H1 (cell line): ENCODE data around the gene RSAD2. TPM values are rescaled to one million over a fixed set of nuclear protein-coding genes. Genes with fewer than 3 reads are reported as not detected.
"Not testable (repeated sequence)": the region's sequence is repeated elsewhere in the genome, so short reads cannot be mapped to it uniquely, and the experiment has no call there.

Experiments used
- CTCF ChIA-PET: fragments of 300-600 bp; sonication (Branson Sonifier 250); formaldehyde crosslinking; loops from one replicate; lab custom pipeline; 2021; ENCODE audit not compliant: partially characterized antibody; lab: Charles Lee
- POLR2A ChIA-PET: fragments of 300-600 bp; sonication (Branson Sonifier 250); formaldehyde crosslinking; loops from one replicate; lab custom pipeline; 2021; ENCODE audit warnings: inconsistent platforms; ENCODE audit not compliant: partially characterized antibody; lab: Charles Lee
- DNase-seq, 2 experiments: peaks; one replicate each; pipeline versions ENCODE4 v3.0.0 to v3.0.0-alpha.2; 2010 to 2022; ENCODE audit warnings: low spot score in 2 of 2, low read depth in 1 of 2, mixed read lengths in 1 of 2
- FAIRE-seq: peaks from 2 replicates; lab custom pipeline; 2011; peaks lifted over from hg19 to GRCh38; lab: Jason Lieb, UNC
- H2AFZ ChIP-seq: 2 replicates; pipeline ENCODE4 v1.8.1; 2012; ENCODE audit warnings: low read length, inconsistent platforms
- H2AK5ac ChIP-seq: 2 replicates; pipeline ENCODE4 v1.6.1; 2013; ENCODE audit warnings: low read depth, low read length
- H2BK120ac ChIP-seq: replicated peaks from 2 replicates; pipeline ENCODE3; 2013; ENCODE audit warnings: low read depth, low read length, inconsistent platforms
- H2BK12ac ChIP-seq: 2 replicates; pipeline ENCODE4 v1.6.1; 2013; ENCODE audit warnings: low read depth, low read length
- H2BK15ac ChIP-seq: 2 replicates; pipeline ENCODE4 v1.6.1; 2013; ENCODE audit warnings: low read length
- H2BK20ac ChIP-seq: 2 replicates; pipeline ENCODE4 v1.6.1; 2013; ENCODE audit warnings: low read length
- H2BK5ac ChIP-seq: 2 replicates; pipeline ENCODE4 v1.6.1; 2013; ENCODE audit warnings: low read depth, low read length
- H3K14ac ChIP-seq: 2 replicates; pipeline ENCODE4 v1.6.1; 2013; ENCODE audit warnings: inconsistent platforms; ENCODE audit not compliant: insufficient read length
- H3K18ac ChIP-seq: 2 replicates; pipeline ENCODE4 v1.6.1; 2013; ENCODE audit warnings: low read length; ENCODE audit errors: extremely low read depth
- H3K23ac ChIP-seq: 2 replicates; pipeline ENCODE4 v1.6.1; 2013; ENCODE audit warnings: inconsistent platforms; ENCODE audit not compliant: insufficient read length
- H3K23me2 ChIP-seq: 2 replicates; pipeline ENCODE4 v1.6.1; 2013; ENCODE audit warnings: low read depth, low read length
- H3K27ac ChIP-seq: 2 replicates; pipeline ENCODE4 v1.6.1; 2011; ENCODE audit warnings: low read depth, low read length, inconsistent platforms
- H3K27me3 ChIP-seq, 4 experiments: replicated peaks in 1 of 4; 1 replicate in 1 of 4; 2 replicates in 3 of 4; pipeline versions ENCODE4 v1.6.1 to v1.8.1; 2011 to 2013; ENCODE audit warnings: low read length in 3 of 4, mild to moderate bottlenecking in 3 of 4, inconsistent platforms in 2 of 4, mixed read lengths in 2 of 4, moderate library complexity in 1 of 4; ENCODE audit not compliant: control insufficient read depth in 3 of 4, insufficient read depth in 3 of 4; ENCODE audit errors: extremely low read depth in 1 of 4
- H3K36me3 ChIP-seq, 4 experiments: 2 replicates each; pipeline versions ENCODE4 v1.6.1 to v1.8.1; 2011 to 2013; ENCODE audit warnings: mild to moderate bottlenecking in 4 of 4, low read length in 3 of 4, moderate library complexity in 2 of 4, control low read depth in 1 of 4, inconsistent platforms in 1 of 4; ENCODE audit not compliant: insufficient read depth in 4 of 4, control insufficient read depth in 2 of 4
- H3K4ac ChIP-seq: replicated peaks from 2 replicates; pipeline ENCODE3; 2013; ENCODE audit warnings: low read length, low read depth, mixed read lengths, inconsistent platforms; ENCODE audit not compliant: insufficient read length
- H3K4me1 ChIP-seq, 4 experiments: replicated peaks in 1 of 4; 1 replicate in 1 of 4; 2 replicates in 3 of 4; pipeline versions ENCODE4 v1.6.1 to v1.8.1; 2011 to 2013; ENCODE audit warnings: low read length in 3 of 4, inconsistent platforms in 2 of 4, mixed read lengths in 1 of 4; ENCODE audit not compliant: insufficient read depth in 4 of 4, control insufficient read depth in 3 of 4
- H3K4me2 ChIP-seq, 2 experiments: 2 replicates each; pipeline versions ENCODE4 v1.6.1 to v1.8.1; 2011 to 2013; ENCODE audit warnings: low read depth in 2 of 2, low read length in 2 of 2, control low read depth in 1 of 2, inconsistent platforms in 1 of 2, mild to moderate bottlenecking in 1 of 2; ENCODE audit not compliant: insufficient read depth in 1 of 2
- H3K4me3 ChIP-seq, 4 experiments: fragments of 200-600, 300-600 bp in 1 of 4; sonication (generic), shearing (Covaris generic), sonication (Bioruptor Twin) in 1 of 4; 2 replicates each; pipeline versions ENCODE4 v1.5.1 to v1.8.1; 2011 to 2016; ENCODE audit warnings: low read length in 4 of 4, low read depth in 3 of 4, control low read depth in 2 of 4, inconsistent platforms in 2 of 4, mild to moderate bottlenecking in 2 of 4, mixed read lengths in 1 of 4, moderate library complexity in 1 of 4; ENCODE audit not compliant: insufficient read depth in 2 of 4; ENCODE audit errors: extremely low read depth in 1 of 4
- H3K56ac ChIP-seq: replicated peaks from 2 replicates; pipeline ENCODE3; 2013; ENCODE audit warnings: low read depth, mild to moderate bottlenecking, mixed read lengths, low read length, inconsistent platforms; ENCODE audit not compliant: insufficient read length
- H3K79me1 ChIP-seq: 2 replicates; pipeline ENCODE4 v1.6.1; 2013; ENCODE audit warnings: low read depth, low read length, control low read depth
- H3K79me2 ChIP-seq, 2 experiments: 2 replicates each; pipeline versions ENCODE4 v1.6.1 to v1.8.1; 2012 to 2013; ENCODE audit warnings: low read length in 2 of 2, mild to moderate bottlenecking in 2 of 2, inconsistent platforms in 1 of 2; ENCODE audit not compliant: insufficient read depth in 2 of 2, control insufficient read depth in 1 of 2
- H3K9ac ChIP-seq, 4 experiments: replicated peaks in 1 of 4; 1 replicate in 1 of 4; 2 replicates in 3 of 4; pipeline versions ENCODE4 v1.6.1 to v1.8.1; 2011 to 2013; ENCODE audit warnings: low read depth in 3 of 4, low read length in 3 of 4, control low read depth in 2 of 4, mild to moderate bottlenecking in 2 of 4, moderate library complexity in 2 of 4, inconsistent platforms in 1 of 4; ENCODE audit errors: extremely low read depth in 1 of 4
- H3K9me3 ChIP-seq, 2 experiments: 2 replicates each; pipeline versions ENCODE4 v1.6.1 to v1.8.1; 2012 to 2013; ENCODE audit warnings: mild to moderate bottlenecking in 2 of 2, moderate library complexity in 2 of 2, control low read depth in 1 of 2, inconsistent platforms in 1 of 2, low read depth in 1 of 2, low read length in 1 of 2, mixed read lengths in 1 of 2; ENCODE audit not compliant: insufficient read depth in 2 of 2
- H4K20me1 ChIP-seq, 2 experiments: replicated peaks in 1 of 2; 2 replicates each; pipeline versions ENCODE3 to v1.8.1; 2011 to 2013; ENCODE audit warnings: inconsistent platforms in 2 of 2, low read length in 2 of 2, mild to moderate bottlenecking in 1 of 2; ENCODE audit not compliant: insufficient read depth in 2 of 2, control insufficient read depth in 1 of 2
- H4K5ac ChIP-seq: 2 replicates; pipeline ENCODE4 v1.6.1; 2013; ENCODE audit warnings: low read length, low read depth, mixed read lengths, inconsistent platforms; ENCODE audit not compliant: insufficient read length
- H4K8ac ChIP-seq: 2 replicates; pipeline ENCODE4 v1.8.0; 2013; ENCODE audit warnings: mild to moderate bottlenecking, moderate library complexity, low read length, inconsistent platforms; ENCODE audit not compliant: insufficient read depth; ENCODE audit errors: extremely low read depth
- H4K91ac ChIP-seq: replicated peaks from 2 replicates; pipeline ENCODE3; 2013; ENCODE audit warnings: low read length, mixed read lengths, inconsistent platforms; ENCODE audit not compliant: insufficient read length
- WGBS, 2 experiments: shearing (Covaris generic) in 1 of 2; methylation state at CpG; one replicate each; pipeline versions ENCODE4 v1.1.6 to v1.1.7; 2013 to 2015; ENCODE audit warnings: low lambda C conversion rate in 2 of 2, mixed read lengths in 2 of 2, inconsistent platforms in 1 of 2, low coverage in 1 of 2, missing lambda C conversion rate in 1 of 2; ENCODE audit not compliant: insufficient replicate concordance in 2 of 2, insufficient coverage in 1 of 2, insufficient read length in 1 of 2; ENCODE audit errors: extremely low coverage in 1 of 2, missing lambda C conversion rate in 1 of 2; 5-methylcytosine and 5-hydroxymethylcytosine counted together
- polyA plus RNA-seq, 7 experiments: library from polyadenylated mRNA; depleted of rRNA in 3 of 7; stranded (reverse) in 5 of 7; unstranded in 2 of 7; fragments of >200 nt in 5 of 7; fragments of 200-250 nt in 2 of 7; gene quantifications; 1 replicate in 5 of 7; 2 replicates in 1 of 7; 4 replicates in 1 of 7; pipeline versions ENCODE4 v1.2.1 to v1.2.3, GENCODE V29; 2011 to 2013; ENCODE audit warnings: missing spikeins in 2 of 7, mixed read lengths in 2 of 7
- total RNA-seq: library from RNA; stranded (reverse); fragmentation: NEBNext Ultra II Directional; extraction: Animal tissue kit (Norgen Biotek cat#: 25700); gene quantifications from 2 replicates; pipeline ENCODE4 v1.2.1, GENCODE V29; 2021

Gene RSAD2
- total and polyA plus RNA-seq, 2 of the 8 experiments (the other 6 are each of a cell fraction or from before 2014, with no cell fraction given) = not detected

DNA sequence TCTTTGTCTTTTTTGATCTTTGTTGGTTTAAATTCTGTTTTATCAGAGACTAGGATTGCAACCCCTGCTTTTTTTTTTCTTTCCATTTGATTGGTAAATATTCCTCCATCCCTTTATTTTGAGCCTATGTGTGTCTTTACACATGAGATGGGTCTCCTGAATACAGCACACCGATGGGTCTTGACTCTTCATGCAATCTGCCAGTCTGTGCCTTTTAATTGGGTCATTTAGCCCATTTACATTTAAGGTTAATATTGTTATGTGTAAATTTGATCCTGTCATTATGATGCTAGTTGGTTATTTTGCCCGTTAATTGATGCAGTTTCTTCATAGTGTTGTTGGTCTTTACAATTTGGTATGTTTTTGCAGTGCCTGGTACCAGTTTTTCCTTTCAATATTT, 25.0 kb downstream of the RSAD2 start:
- POLR2A ChIA-PET, H3K9ac ChIP-seq, H3K79me1 ChIP-seq, H2BK120ac ChIP-seq, H3K36me3 ChIP-seq, H3K79me2 ChIP-seq, H3K27me3 ChIP-seq, DNase-seq, H3K27ac ChIP-seq, H2AK5ac ChIP-seq, H3K14ac ChIP-seq, H2BK15ac ChIP-seq, H4K5ac ChIP-seq, H3K23ac ChIP-seq, H3K18ac ChIP-seq, FAIRE-seq, H2AFZ ChIP-seq, H2BK12ac ChIP-seq, H4K91ac ChIP-seq, H3K4me1 ChIP-seq, H3K9me3 ChIP-seq, H4K8ac ChIP-seq, H3K4me2 ChIP-seq, H3K4ac ChIP-seq, H2BK20ac ChIP-seq, H3K4me3 ChIP-seq, H4K20me1 ChIP-seq, H3K56ac ChIP-seq, H3K23me2 ChIP-seq, H2BK5ac ChIP-seq: not testable (repeated sequence)
- CTCF ChIA-PET = interaction anchor here (0.7 to 1.0 kb wide), 4 partner anchors 12 to 1072 kb away, joined by 3 to 5 read pairs (median 3); no protein-coding TSS in a partner anchor
- 87% methylated on average over 2 of the region's 2 CpGs; no CpG with 5 or more reads in 1 of the 2 experiments for WGBS, 2 experiments
